Neural crest cell (in vitro differentiated cells): ENCODE measurements around the gene HDAC4. TPM values are rescaled to one million over a fixed set of nuclear protein-coding genes. Genes with fewer than 3 reads are reported as not detected.

ENCODE experiments used
- DNase-seq: peaks from one replicate; pipeline ENCODE4 v3.0.0; 2021; ENCODE audit warnings: low read depth, mixed read lengths, low spot score
- H3K27ac Mint-ChIP-seq: one replicate; pipeline ENCODE4 v1.8.0; 2021; ENCODE audit warnings: mild to moderate bottlenecking, mixed read lengths; ENCODE audit not compliant: unreplicated experiment
- H3K27me3 Mint-ChIP-seq: 2 replicates; pipeline ENCODE4 v1.8.0; 2021; ENCODE audit warnings: low read depth, mild to moderate bottlenecking, mixed read lengths
- H3K36me3 Mint-ChIP-seq: 2 replicates; pipeline ENCODE4 v1.8.0; 2021; ENCODE audit warnings: low read depth, mild to moderate bottlenecking, mixed read lengths
- H3K4me1 Mint-ChIP-seq: 2 replicates; pipeline ENCODE4 v1.8.0; 2021; ENCODE audit warnings: mixed read lengths
- H3K4me3 Mint-ChIP-seq: one replicate; pipeline ENCODE4 v1.8.0; 2021; ENCODE audit warnings: mild to moderate bottlenecking, mixed read lengths
- H3K9me3 Mint-ChIP-seq: 2 replicates; pipeline ENCODE4 v1.8.0; 2021; ENCODE audit warnings: mixed read lengths
- CTCF ChIP-seq: fragments of 200-600 bp; sonication (generic); conservative IDR thresholded peaks from 2 replicates; pipeline ENCODE4 v1.5.0; 2021; ENCODE audit warnings: antibody characterized with exemption, mild to moderate bottlenecking
- total RNA-seq: library from RNA; stranded (reverse); gene quantifications from 2 replicates; pipeline ENCODE4 v1.2.1, GENCODE V29; 2021

The HDAC4 gene
- total RNA-seq, 1 donor from 2014 or later: 52.1 TPM

GRCh38 chr2:239042551-239043320 lies 358.1 kb downstream of the HDAC4 start:
- peaks cover 20% of the 10 kb centered on the region for H3K4me1 Mint-ChIP-seq
- no peaks in the 10 kb centered on the region for H3K9me3 Mint-ChIP-seq
- no peaks in the 10 kb centered on the region for H3K27me3 Mint-ChIP-seq
- no peak overlapping the region for H3K27ac Mint-ChIP-seq
- H3K36me3 Mint-ChIP-seq: no peaks in the 10 kb centered on the region
- no peak for TF ChIP-seq CTCF
- H3K4me3 Mint-ChIP-seq: no peak overlapping the region
- DNase-seq: no peak

- Mint-ChIP-seq H3K36me3 (no peaks in the 10 kb centered on the region), H3K27me3 (no peaks in the 10 kb centered on the region), H3K9me3 (no peaks in the 10 kb centered on the region), H3K4me3 (no peak overlapping the region), H3K27ac (no peak overlapping the region), H3K4me1 (peaks cover 20% of the 10 kb centered on the region)
- no peak for TF ChIP-seq CTCF
- DNase-seq: no peak
Observed at GRCh38 chr2:239042046-239042445, 358.8 kb downstream of the HDAC4 start.

GRCh38 chr2:239041062-239041461 lies 359.8 kb downstream of the HDAC4 start:
- no peak for DNase-seq
- H3K4me1 Mint-ChIP-seq: peaks cover 20% of the 10 kb centered on the region
- TF ChIP-seq CTCF: no peak

GRCh38 chr2:239040152-239040761 lies 360.6 kb downstream of the HDAC4 start:
- no peaks in the 10 kb centered on the region for H3K36me3 Mint-ChIP-seq
- no peak for DNase-seq
- no peaks in the 10 kb centered on the region for H3K9me3 Mint-ChIP-seq
- TF ChIP-seq CTCF: no peak
- H3K4me3 Mint-ChIP-seq: no peak overlapping the region
- H3K27me3 Mint-ChIP-seq: no peaks in the 10 kb centered on the region
- peak overlapping the region; percentile 57 for H3K27ac Mint-ChIP-seq
- H3K4me1 Mint-ChIP-seq: peaks cover 20% of the 10 kb centered on the region

More at GRCh38 chr2:239041062-239041461, 359.8 kb downstream of the HDAC4 start:
- peak overlapping the region; percentile 46 for H3K27ac Mint-ChIP-seq
- H3K9me3 Mint-ChIP-seq: no peaks in the 10 kb centered on the region
- H3K4me3 Mint-ChIP-seq: no peak overlapping the region
- H3K27me3 Mint-ChIP-seq: no peaks in the 10 kb centered on the region
- no peaks in the 10 kb centered on the region for H3K36me3 Mint-ChIP-seq

GRCh38 chr2:239039479-239039861 lies 361.4 kb downstream of the HDAC4 start:
- Mint-ChIP-seq H3K27ac (peak overlapping the region; percentile 57), H3K9me3 (no peaks in the 10 kb centered on the region), H3K36me3 (no peaks in the 10 kb centered on the region), H3K27me3 (no peaks in the 10 kb centered on the region), H3K4me3 (no peak overlapping the region), H3K4me1 (peaks cover 20% of the 10 kb centered on the region)
- DNase-seq: no peak
- TF ChIP-seq CTCF: no peak
